Measurements from ENCODE around the gene VTA1. TPM values are rescaled to one million over a fixed set of nuclear protein-coding genes. Genes with fewer than 3 reads are reported as not detected.
"Not testable (repeated sequence)": the region's sequence is repeated elsewhere in the genome, so short reads cannot be mapped to it uniquely, and the experiment has no call there.

The VTA1 gene
- polyA plus RNA-seq, 1 donor = 53.1 TPM

DNA sequence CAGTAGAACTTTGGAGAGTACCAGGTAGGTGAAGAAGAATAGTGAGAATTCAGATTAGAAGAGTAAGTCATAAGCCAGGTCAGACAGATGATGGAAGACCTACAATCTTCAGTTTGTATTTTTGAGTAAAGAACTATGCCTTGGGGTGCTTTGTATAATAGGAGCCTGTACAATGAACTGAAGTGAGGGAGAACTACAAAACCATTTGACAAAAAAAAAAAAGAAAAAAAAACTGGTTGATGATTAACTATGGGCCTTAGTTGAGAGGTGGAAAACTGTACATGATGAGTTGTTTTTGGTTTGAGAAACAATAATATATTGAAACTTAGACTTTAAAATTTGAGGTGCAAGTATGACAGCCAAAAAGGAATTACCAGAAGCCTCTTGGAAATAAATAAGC is 25.7 kb downstream of the VTA1 start:
- no peak for DNase-seq

GRCh38 chr6:142173980-142174379 is 26.9 kb downstream of the VTA1 start:
- no peak for DNase-seq

DNA sequence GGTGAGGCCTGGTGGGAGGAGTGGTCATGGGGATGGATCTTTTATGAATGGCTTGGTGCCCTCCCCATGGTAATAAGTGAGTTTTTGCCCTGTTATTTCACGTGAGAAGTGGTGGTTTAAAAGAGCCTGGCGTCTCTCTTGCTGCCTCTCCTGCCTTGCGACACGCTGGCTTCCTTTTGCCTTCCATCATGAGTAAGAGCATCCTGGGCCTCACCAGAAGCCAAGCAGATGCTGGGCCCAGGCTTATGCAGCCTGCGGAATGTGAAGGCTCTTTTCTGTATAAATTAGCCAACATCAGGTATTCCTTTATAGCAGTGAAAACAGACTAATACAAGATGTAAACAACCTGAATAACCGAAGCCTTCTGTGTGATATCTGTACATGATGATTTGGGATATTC is 27.6 kb downstream of the VTA1 start:
- no peak for DNase-seq

GRCh38 chr6:142178129-142178528 is 31.1 kb downstream of the VTA1 start:
- DNase-seq = no peak

DNA sequence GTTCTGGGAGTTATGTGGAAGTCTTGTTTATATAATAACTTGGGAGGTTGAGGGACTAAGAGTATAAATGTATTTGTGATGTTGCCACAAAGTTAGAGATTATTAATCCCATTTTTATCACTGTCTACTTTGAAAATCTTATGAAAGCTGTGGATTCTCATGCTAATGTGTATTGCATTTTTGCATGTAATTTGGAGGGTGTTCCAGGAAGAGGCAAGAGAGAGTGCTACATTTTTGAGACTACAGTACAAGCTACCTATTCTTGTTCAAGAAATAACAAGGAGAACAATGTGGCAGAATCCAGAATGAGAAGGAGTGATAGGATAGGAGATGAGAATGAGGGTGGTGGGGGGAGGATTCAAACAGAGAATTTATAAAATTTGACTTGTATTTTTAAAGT is 34.9 kb downstream of the VTA1 start:
- no peak for DNase-seq

- DNase-seq = no peak
Measured at GRCh38 chr6:142183351-142183750, 36.3 kb downstream of the VTA1 start.

- no peak for DNase-seq
Measured at GRCh38 chr6:142184307-142184706, 37.2 kb downstream of the VTA1 start.

DNA sequence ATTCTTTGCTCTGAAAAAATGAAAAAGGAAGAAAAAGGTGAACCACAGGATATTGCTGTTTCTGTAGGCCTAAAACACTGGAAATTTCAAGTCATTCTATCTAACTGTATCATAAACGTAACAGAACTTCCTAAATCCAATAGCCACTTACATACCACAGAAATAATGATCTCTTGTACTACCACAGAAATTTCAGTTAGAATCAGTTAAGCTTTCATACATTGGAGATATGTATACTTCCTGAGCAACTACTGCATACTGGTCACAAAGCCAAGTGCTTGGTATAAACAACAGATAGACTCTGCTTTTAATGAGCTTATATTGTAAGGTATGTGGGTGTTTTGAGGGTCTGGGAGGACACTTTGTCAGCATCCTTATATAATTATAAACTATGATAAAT is 38.6 kb downstream of the VTA1 start:
- no peak for DNase-seq

GRCh38 chr6:142187209-142187608 is 40.1 kb downstream of the VTA1 start:
- DNase-seq = peak; percentile 8

DNA sequence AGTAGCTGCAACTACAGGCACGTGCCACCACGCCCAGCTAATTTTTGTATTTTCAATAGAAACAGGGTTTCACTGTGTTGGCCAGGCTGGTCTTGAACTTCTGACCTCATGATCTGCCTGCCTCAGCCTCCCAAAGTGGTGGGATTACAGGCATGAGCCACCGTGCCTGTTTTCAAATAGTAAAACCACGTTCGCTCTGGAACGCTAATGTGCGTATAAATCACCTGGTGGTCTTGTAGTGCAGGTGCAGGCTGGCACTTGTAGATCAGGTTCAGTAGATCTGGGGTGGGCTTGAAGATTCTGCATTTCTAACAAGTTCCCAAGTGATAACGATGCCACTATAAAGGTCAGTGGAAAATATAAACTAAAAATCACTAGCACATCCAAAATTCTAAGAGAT is 41.3 kb downstream of the VTA1 start:
- DNase-seq = not testable (repeated sequence)

- no peak for DNase-seq
Measured at GRCh38 chr6:142189057-142189456, 42.0 kb downstream of the VTA1 start.

DNA sequence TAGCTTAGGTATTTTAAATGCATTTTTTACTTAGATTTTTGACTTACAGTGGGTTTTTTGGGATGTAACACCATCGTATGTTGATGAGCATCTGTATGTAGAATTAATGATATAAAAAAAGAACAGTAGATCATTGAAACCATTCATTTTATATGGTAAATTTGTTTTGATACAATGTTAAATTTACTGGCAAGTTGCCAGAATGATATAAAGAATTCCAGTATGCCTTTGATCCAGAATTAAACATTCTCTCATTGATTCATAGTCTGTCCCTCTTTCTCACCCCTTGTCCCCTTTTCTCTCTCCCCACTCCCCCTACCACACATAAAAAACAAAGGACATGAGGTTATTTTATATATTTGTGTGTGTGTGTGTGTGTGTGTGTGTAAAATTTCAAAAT is 45.3 kb downstream of the VTA1 start:
- DNase-seq = no peak

DNA sequence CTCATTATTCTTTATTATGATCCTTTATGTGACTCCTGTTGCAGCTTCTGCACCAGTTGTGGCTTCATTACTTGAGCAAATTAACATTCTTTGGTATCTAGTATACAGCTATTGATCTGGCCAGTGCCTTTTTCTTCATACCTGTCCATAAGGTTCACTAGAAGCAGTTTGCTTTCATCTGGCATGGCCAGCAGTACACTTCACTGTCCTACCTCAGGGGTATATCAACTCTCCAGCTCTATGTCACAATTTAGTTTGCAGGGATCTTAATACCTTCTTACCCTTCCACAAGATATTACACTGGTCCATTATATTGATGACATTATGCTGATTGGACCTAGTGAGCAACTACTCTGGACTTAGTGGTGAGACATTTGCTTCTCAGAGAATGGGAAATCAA is 46.6 kb downstream of the VTA1 start:
- DNase-seq = no peak

- no peak for DNase-seq
Measured at GRCh38 chr6:142195862-142196541, 48.9 kb downstream of the VTA1 start.

- DNase-seq = no peak
Measured at GRCh38 chr6:142200846-142201628, 54.0 kb downstream of the VTA1 start.

DNA sequence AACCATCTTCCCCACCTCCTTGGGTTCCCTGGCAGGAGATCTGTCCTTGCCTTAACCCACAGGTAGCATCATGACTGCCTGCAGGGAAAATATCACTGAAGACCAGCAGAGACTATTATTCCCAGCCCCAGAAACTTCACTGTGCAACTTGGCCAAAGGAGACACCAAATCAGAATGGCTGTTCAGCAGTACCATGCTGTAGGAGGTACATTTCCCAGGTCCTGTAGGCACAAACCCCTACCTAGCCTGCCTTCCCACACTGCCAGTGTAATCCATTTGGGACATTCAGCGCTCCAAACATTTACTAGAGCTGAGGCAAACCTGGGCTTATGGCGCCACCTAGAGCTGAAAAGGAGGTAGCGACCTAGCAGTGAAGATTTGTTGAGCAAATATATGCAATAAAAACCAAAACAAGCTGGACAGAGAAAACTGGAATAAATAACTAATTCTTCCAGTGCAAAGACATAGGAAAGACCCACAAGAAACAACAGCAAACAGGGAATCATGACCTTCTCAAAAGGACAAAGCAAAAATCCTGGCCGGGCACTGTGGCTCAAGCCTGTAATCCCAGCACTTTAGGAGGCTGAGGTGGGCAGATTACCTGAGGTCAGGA is 60.3 kb downstream of the VTA1 start:
- DNase-seq = no peak

DNA sequence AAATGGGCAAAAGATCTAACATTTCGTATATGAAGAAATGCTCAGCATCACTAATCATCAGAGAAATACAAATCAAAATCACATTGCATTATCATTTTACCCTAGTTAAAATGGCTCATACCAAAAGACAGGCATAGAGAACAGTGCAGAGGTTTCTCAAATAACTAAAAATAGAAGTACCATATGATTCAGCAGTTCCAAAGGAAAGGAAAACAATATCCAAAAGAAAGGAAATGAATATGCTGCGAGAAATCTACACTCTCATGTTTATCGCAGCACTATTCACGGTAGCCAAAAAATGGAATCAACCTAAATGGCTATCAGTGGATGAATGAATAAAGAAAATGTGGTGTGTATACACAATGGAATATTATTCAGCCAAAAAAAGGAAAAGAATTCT is 63.5 kb downstream of the VTA1 start:
- no peak for DNase-seq

- no peak for DNase-seq
Measured at GRCh38 chr6:142213402-142213801, 66.3 kb downstream of the VTA1 start.

DNA sequence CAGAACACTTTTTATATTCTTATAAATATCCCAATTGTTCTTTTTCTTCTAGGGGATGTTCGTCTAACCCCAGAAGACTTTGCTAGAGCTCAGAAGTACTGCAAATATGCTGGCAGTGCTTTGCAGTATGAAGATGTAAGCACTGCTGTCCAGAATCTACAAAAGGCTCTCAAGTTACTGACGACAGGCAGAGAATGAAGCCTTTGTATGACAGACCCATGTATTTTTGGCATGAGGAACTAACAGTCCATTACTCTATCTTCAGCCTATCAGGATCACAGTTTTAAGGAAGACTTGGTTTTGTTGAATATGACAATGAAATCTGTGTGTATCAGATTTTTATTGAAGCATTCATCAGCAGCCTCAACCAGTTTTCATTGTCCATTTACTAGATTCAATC is 71.4 kb downstream of the VTA1 start:
- no peak for DNase-seq

- DNase-seq = no peak
Measured at GRCh38 chr6:142222022-142222421, 75.0 kb downstream of the VTA1 start.

- DNase-seq = no peak
Measured at GRCh38 chr6:142223938-142224337, 76.9 kb downstream of the VTA1 start.

DNA sequence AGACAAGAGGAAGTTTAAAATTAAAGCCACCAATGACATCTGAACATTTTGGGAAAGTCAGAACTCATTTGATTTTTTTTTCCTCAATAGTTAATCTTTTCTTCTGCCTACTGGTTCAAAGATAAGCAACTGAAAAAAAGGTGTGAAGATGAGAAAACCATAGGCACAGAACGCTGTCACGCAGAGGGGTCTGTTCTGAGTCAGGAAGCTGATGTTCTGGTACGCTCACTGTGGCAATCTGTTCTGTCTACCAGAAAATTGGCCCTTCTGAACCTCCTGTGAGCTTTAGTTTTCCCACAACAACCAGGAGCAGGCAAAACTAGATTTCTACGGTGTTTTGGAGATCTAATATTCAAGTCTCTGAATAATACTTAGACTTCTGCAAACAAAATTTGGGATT is 78.1 kb downstream of the VTA1 start:
- no peak for DNase-seq

DNA sequence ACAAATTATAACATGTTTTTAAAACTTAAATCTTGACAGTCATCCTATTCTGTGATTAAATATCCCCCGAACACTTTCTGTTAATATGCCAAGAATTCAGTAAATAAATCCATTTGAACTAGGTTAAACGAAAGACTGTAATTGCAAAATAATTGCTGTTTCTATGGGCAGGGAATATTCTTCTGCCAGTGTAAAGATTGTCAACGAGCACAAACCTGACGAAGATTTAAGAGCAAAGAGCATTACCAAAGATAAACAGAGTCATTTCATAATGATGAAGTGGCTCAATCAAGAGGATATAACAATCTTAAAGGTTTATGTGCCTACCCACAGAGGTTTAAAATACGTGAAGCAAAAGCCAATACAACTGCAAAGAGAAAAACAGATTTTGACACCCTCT is 78.5 kb downstream of the VTA1 start:
- DNase-seq = no peak

DNA sequence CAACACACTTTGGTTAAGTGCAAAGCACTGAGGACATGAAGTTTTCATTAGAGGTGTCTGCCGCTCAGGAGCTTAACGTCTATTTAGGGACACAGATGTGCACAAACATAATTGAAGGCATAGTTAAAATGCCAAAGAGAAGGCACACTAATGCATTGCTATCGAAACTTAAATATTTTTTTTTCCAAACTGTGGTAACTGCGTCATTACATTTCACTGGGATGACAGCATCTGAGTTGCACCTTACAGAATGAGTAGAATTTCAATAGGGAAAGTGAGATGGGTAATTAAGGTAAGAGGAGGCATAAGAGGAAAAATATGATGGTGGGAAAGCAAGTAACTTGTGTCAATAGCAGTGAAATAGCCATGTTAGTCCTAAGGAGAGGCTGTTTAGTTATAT is 79.7 kb downstream of the VTA1 start:
- DNase-seq = no peak

All from hindlimb muscle (tissue), 1 donor.